Measurements from ENCODE around the gene DLX1. TPM values are rescaled to one million over a fixed set of nuclear protein-coding genes. Genes with fewer than 3 reads are reported as not detected.

The DLX1 gene
- total RNA-seq, 1 experiment from 2014 or later = 3.5 TPM

- Histone ChIP-seq H3K27ac (ENCODE audit: low read length) (no peak overlapping the region), H3K4me1 (ENCODE audit: control insufficient read depth, insufficient read depth, low read length) (peaks cover 6% of the 10 kb centered on the region), H3K4me3 (ENCODE audit: low read depth in 2 of 2, low read length in 2 of 2) (no peak overlapping the region), H3K36me3 (ENCODE audit: control insufficient read depth, insufficient read depth, low read length) (no peaks in the 10 kb centered on the region), H3K27me3 (ENCODE audit: control insufficient read depth, insufficient read depth, low read length) (no peaks in the 10 kb centered on the region; the same call in 1 of the 2 replicates), H3K9me3 (ENCODE audit: control insufficient read depth, insufficient read depth, low read depth, low read length) (no peaks in the 10 kb centered on the region)
- no peak for ATAC-seq
- ChIA-PET CTCF (no interaction called here), POLR2A (no interaction called here)
- BruUV-seq (replicated peaks) = no TSS peak
- in situ Hi-C loops (cut with HindIII; ENCODE audit: low pct_unique_long_range_greater_than_20kb, low sequenced_read_pairs) = no loop called here
- no peak for TF ChIP-seq POLR2AphosphoS5 (IDR thresholded peaks at IDR 0.05; ENCODE audit: low read depth, low read length)
- TF ChIP-seq, protein P1, sequence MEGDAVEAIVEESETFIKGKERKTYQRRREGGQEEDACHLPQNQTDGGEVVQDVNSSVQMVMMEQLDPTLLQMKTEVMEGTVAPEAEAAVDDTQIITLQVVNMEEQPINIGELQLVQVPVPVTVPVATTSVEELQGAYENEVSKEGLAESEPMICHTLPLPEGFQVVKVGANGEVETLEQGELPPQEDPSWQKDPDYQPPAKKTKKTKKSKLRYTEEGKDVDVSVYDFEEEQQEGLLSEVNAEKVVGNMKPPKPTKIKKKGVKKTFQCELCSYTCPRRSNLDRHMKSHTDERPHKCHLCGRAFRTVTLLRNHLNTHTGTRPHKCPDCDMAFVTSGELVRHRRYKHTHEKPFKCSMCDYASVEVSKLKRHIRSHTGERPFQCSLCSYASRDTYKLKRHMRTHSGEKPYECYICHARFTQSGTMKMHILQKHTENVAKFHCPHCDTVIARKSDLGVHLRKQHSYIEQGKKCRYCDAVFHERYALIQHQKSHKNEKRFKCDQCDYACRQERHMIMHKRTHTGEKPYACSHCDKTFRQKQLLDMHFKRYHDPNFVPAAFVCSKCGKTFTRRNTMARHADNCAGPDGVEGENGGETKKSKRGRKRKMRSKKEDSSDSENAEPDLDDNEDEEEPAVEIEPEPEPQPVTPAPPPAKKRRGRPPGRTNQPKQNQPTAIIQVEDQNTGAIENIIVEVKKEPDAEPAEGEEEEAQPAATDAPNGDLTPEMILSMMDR (IDR thresholded peaks at IDR 0.05) = no peak
- TF ChIP-seq REST (IDR thresholded peaks at IDR 0.05; ENCODE audit: insufficient read depth in 1 of 2, low read depth in 2 of 2, low read length in 1 of 2) = no peak
- TF ChIP-seq SIN3A (IDR thresholded peaks at IDR 0.05; ENCODE audit: borderline replicate concordance, insufficient read depth, low read depth, low read length) = no peak
- no peak for TF ChIP-seq TCF7L2 (IDR thresholded peaks at IDR 0.05; ENCODE audit: low read depth, low read length)
- no peak for DNase-seq (ENCODE audit: low read depth, low spot score)
- intact Hi-C loops (cut with micrococcal nuclease; ENCODE audit: unreplicated experiment) = no loop called here
Observed at GRCh38 chr2:172091761-172092566, 6.7 kb downstream of the DLX1 start.

DNA sequence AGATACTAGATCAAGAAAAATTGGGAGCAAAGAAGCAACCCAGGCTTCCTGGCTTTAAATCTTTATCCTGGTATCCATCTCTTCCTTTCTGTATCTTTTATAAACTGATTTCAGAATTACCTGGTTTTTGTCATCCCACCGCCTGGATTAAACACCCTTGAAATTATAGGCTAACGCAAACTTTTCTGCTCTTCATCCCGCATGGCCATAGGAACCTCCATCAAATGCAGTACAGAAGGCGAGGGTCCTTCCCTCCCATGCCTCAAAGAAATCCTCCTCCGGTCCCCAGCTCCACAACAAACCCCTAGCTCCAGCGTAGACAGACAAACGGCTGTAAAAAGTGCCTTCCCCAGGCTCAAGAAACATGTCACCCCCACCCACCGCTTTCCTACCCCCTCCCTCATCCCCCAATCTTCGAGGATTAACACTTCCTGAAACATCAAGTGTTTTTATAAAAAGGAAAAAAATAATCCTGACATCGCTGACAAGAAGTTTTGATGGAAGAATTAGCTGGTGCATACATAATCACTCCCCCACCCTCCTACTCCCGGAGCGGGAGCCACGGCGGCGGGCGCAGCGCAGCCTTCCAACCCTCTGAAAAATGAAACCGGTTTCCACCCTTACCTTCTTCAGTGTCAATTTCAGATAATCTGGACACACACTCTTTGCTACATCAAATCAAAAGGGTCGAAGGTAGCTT lies 7.6 kb downstream of the DLX1 start:
- no peak for ATAC-seq
- no TSS peak for BruUV-seq (replicated peaks)
- POLR2A ChIA-PET = interaction anchor here (0.6 kb wide), 1 partner anchor 155 kb away, joined by 4 read pairs; no protein-coding TSS in a partner anchor

More for the DNA sequence above, 7.6 kb downstream of the DLX1 start:
- H3K9me3 ChIP-seq (ENCODE audit: control insufficient read depth, insufficient read depth, low read depth, low read length) = no peaks in the 10 kb centered on the region
- DNase-seq (ENCODE audit: low read depth, low spot score) = no peak
- no peak overlapping the region for H3K4me3 ChIP-seq (ENCODE audit: low read depth in 2 of 2, low read length in 2 of 2)
- H3K4me1 ChIP-seq (ENCODE audit: control insufficient read depth, insufficient read depth, low read length) = peaks cover 15% of the 10 kb centered on the region
- H3K36me3 ChIP-seq (ENCODE audit: control insufficient read depth, insufficient read depth, low read length) = no peaks in the 10 kb centered on the region
- TF ChIP-seq, protein P1 (IDR thresholded peaks at IDR 0.05) = no peak
- no peak for TF ChIP-seq POLR2AphosphoS5 (IDR thresholded peaks at IDR 0.05; ENCODE audit: low read depth, low read length)
- TF ChIP-seq REST (IDR thresholded peaks at IDR 0.05; ENCODE audit: insufficient read depth in 1 of 2, low read depth in 2 of 2, low read length in 1 of 2) = no peak
- no peak for TF ChIP-seq SIN3A (IDR thresholded peaks at IDR 0.05; ENCODE audit: borderline replicate concordance, insufficient read depth, low read depth, low read length)
- no peak for TF ChIP-seq TCF7L2 (IDR thresholded peaks at IDR 0.05; ENCODE audit: low read depth, low read length)
- intact Hi-C loops (cut with micrococcal nuclease; ENCODE audit: unreplicated experiment) = no loop called here
- no peaks in the 10 kb centered on the region; the same call in 1 of the 2 replicates for H3K27me3 ChIP-seq (ENCODE audit: control insufficient read depth, insufficient read depth, low read length)
- in situ Hi-C loops (cut with HindIII; ENCODE audit: low pct_unique_long_range_greater_than_20kb, low sequenced_read_pairs) = no loop called here
- H3K27ac ChIP-seq (ENCODE audit: low read length) = no peak overlapping the region
- CTCF ChIA-PET = no interaction called here

Measured in Panc1 (cell line).